Stimulated activated CD4-positive, alpha-beta T cell treated with anti-CD3 and anti-CD28 coated beads, Interleukin-12 subunit alpha, Interleukin-12 subunit beta, amount 100 ng/mL, for 24 hours (primary cell): ENCODE data around the gene MEGF11.

ENCODE experiments used
- DNase-seq, 2 experiments: peaks; one replicate each; pipeline ENCODE4 v3.0.0-alpha.2; 2020; ENCODE audit warnings: low read depth in 2 of 2

Gene MEGF11

DNA sequence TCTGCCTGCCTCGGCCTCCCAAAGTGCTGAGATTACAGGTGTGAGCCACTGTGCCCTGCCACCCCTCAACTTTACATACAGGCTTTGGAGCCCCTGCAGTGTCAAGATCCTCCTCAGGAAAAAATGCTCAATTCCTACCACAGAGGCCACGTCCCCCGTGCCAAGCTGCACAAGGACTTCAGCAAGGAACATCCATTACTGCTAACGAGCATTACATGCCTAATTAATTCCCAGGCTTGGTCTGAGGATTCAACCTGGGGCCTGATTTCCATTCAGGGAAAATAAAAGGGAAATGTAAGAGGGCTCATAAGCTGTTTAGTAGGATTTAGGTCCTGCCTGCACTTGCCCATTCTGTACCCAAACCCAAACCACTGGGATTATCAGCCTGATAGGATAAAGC lies 222.9 kb downstream of the MEGF11 start:
- no peak for DNase-seq

DNA sequence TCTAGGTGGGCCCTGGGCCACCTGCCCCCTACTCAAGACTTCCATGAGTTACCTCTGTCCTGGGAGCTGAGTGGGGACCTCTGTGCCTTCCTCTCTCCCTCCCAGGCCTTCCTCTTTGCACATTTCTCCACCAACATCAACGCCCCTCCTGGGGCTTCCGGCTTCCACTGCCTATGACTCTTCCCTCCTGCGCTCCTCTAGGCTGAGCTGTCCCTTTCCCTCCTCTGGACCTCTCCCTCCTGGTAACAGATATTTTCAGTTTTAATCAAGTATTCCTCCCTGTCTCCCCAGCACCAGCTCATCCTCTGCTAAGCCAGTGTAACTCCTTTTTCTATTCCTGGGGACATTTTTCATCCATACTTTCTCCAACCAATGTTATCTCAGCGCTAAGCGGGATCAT lies 223.9 kb downstream of the MEGF11 start:
- no peak for DNase-seq

DNA sequence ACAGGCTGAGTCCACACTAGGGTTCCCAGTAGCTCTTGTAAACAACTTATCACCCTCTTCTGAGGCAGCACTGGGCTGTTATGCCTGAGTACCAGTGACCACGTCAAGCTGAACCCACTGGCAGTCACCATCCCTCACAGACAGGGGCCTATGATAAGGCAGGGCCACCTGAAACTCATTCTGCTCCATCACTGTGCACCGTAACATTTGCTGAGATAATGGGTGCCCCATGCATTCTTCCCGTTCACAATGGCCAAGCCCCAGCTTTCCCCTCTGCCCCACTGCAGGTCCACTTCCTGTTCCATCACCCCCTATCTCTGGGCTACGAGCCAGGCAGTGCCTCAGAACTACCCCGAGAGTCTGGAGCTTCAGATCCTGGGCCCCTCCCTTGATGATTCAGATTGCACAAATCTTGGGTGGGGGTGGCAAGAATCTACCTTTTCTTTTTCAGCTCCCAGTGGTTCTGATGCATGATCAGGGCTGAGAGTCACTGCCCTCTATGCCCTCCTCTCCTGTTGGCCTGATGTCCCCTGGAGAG lies 226.2 kb downstream of the MEGF11 start:
- DNase-seq, result no peak

DNA sequence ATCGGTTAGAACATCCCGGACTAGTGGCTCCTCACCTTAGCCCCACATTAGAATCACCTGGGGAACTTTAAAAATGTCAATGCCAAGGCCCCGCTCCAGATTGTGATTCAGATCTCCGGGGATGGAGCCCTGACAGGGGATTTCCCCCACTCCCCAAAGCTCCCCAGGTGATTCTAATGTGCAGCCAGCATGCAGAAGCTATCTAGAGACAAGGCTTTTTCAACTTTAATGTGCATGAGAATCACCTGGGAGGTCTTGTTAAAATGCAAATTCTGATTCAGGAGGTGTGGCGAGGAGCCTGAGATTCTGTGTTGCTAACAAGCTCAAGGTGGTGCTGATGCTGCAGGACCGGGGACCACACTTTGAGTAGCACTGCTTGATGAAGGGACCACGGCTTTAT lies 227.6 kb downstream of the MEGF11 start:
- no peak for DNase-seq

DNA sequence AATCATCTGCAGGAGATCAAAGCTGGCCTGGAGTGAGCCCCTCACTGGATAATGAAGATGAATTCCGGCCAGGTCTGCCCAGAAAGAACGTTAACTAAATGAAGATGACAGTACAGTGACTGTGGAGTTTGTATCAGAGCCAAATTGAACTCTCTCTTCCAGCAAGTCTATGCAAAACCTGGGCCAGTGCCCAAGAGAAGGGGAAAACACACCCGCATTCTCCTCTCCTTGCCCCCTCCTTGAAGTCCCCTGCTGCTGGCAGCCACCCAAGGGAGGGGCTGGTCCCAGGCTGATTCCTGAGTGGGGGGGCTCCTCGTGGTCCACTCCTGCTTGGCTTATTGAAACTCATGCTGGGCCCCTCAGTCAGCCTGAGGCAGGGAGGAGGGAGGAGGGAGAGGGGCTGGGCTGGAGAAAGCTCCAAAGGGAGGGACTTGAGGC lies 228.5 kb downstream of the MEGF11 start:
- no peak for DNase-seq

DNA sequence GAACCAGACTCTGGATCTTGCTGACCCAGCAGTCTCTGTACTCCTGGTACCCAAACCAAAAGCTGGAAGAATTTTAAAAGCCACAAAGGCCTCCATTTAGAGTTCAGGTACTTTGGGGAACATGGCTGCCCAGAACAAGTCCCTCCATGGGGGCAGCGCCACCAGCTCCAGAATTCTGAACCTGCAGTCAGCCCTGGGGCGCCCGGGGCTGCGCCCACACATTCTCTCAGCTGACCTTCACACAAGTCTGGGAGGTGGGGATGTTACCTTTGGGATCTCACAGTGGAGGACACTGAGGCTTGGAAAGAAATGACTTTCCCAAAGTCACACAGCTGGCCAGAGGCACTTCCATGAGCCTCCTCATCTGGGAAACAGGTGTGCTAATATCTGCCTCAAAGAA lies 229.4 kb downstream of the MEGF11 start:
- no peak for DNase-seq

DNA sequence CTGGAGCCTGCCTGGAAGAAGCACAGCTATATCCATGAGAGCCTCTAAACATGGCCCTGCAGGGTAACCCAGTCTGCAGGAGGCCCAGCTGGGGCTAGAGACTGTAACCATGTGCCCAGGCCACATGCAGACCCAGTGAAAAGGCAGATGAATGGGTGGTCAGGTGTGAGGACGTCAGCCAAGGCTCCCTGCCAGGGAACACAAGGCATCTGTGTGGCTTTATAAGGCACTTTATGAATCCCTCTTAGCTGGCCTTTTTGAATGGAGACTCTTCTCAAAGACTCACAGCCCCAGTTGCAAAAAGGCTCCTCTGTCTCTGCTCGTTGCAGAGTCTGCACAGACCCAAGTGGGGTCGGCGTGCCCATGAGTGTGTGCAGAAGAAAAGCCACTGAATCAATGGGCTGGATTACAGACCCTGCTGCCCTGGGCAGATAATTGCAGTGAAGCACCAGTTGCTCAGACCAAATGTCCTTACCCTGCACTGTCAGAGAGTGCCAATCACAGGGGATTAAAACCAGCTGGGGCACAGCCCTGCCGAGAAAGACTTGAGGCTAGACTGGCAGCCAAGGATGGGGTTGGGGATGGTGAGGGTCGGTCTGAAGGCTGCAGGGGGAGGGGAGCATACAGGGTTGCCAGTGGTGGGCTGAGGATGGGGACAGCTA lies 230.1 kb downstream of the MEGF11 start:
- DNase-seq, result no peak

DNA sequence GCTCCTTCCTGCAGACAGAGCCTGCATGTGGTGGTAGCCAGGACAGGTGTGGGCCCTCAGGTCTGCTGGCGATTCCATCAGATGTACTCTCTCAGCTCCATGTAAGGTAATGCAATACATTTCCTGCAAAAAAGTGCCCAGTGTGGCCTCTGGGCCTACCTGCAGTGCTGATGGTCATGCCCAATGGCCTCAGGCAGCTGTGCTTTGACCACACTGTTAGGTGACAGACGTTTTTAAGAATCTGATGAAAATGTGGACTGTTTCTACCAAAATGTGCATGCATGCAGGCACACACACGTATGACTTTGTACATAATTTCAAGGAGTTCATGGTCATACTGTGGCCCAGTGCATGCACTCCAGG lies 231.4 kb downstream of the MEGF11 start:
- no peak for DNase-seq

DNA sequence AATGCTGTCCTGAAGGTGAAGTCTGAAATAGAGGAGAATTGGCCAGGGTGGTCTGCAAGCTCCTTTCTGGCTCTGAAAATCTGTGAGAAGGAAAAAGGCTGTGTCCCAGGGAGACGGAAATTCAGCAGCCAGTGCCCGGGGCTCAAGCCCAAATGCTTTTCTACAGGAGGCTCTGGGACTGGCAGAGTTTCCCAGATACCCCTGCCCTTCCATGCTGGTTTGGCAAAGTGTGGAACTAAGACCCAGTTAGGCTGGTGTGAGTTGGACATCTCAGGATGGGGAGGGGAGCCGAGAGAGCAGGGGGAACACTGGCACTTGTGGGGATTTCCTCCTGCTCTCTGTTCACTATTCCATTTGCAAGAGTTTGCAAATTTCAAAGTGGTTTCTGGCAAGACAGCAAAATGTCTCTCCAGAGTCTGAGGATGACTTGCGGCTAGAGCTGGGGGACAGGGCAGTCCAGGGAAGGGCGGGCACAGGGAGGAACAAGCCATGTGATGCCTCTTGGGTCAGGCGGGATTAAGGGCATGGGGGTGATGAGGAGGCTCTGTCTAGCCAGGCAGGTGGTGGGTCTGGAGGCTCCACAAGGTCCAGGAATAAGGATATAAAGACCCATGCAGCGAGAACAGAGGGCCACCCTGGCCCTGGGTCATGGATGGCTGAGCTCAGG lies 231.9 kb downstream of the MEGF11 start:
- no peak for DNase-seq

DNA sequence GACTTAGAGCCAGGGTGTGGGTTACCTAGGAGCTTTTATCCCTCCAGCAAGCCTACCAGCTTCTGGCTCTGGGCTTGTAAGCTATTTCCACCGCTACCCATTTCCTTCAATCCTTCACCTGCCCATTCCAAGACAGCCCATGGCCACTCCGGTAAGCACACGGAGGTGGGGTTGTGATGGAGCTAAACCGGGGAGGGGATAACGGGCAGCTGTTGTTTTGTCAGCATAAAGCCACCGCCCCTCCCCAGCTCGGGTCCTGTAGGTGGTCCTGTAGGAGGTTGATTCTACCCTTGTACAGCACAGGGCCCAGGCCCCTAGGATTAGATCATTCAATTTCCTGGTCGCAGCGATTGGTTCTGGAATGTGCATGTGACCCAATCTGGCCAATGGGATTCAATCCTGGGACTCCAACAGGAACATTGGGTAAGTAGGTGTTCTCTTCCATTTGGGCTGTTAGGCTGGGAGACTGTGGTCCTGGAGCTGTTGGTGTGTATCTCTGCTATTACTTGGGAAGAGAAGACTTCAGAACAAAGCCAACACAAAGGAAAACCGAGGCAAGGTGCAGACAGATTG lies 233.6 kb downstream of the MEGF11 start:
- no peak for DNase-seq

DNA sequence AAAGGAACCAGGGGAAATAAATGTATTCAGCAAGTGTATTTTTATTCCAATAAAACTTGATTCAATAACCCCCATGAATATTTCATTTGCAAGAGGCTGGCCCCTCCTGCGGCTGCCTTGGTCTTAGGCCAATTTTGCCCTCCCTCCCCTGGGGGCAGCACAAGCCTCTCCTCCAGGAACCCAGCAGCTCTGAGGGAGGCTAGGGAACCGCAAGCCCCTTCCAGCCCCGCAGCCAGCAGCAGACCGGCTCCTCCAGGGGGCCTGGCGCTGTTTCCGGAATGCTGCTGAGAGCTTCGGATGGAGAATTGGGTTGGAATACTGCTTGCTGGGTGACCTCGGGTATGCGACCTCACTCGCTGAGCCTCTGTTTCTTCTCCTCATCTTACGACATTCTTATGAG lies 234.2 kb downstream of the MEGF11 start:
- no peak for DNase-seq

DNA sequence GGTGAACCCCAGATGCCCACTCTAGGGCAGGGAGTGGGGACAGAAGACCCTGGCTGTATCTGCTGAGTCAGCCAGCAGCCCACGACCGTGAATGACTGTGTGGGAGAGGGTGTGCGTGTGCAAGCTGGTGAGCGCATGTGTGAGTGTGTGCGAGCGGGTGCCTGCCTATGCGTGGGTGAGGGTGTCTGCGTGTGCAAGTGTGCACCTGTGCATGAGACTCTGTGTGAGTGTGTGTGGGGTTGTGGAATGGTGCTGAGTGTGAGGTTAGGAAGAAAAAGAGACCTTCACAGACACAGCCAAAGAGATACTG lies 235.1 kb downstream of the MEGF11 start:
- no peak for DNase-seq

DNA sequence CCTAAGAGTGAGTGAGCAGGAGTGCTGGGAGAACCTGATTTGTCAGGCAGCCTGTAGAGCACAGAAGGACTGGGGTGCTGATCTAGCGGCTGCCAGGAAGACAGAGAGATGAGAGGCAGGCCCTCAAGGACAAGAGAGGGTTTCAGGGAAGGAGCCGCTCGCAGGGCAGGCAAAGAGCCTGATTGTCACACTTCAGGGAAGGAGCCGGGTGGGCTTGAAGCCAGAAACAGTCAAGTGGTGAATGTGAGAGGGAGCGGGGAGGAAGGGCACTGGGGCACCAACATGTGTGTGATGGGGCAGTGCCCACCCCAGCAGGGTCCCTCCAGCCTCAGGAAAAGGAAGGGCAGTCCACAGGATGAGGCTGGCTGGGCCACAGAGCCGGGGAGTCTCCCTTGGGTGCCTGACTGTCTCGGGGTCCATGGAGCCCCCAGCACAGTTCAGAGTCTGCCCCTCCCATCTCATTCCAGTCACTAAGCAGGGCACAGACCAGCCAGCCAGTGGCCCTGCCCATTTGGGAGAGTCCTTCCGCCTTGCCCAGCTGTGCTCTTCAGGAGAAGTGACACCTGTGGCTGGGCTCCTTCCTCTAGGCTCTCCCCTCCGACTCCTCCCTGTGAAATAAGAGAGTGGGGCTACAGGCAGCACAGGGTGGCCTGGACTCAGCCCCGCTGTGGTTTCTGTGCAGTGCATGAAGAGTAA lies 235.6 kb downstream of the MEGF11 start:
- DNase-seq, result no peak

DNA sequence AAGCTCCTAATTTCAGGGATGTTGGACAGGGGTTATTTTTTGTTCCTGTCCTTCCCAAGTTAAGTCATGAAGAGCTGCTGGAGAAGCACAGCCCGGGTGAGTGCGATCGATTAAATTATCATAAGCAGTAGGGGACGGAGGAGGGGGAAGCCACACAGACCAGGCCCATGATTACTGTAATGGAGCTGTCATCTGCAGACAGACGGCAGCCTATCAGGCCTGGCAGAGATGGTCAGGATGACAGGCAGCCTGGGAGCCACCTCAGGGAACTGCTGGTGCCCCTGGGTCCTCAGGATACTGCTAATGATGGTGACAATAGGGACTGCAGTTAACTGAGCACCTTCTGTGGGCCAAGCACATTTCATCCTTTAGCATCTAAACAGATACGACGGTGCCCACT lies 236.6 kb downstream of the MEGF11 start:
- no peak for DNase-seq

DNA sequence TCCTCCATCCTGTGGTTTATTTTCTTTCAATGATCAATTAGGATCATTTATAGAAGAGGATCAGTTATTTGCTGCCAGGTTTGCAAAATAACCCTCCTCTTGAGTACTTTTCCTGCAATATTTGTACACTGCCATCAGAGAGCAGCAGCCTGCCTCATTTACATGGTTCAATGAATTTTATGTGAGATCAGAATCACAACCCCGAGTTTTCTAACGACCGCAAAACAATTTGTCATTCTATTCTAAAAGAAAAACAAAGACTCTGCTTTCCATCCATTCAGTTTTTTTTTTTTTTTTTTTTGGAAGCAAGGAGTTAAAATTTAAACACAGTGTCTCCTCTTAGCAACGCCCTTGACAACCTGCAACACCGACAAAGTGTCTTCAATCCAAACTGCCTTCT lies 237.4 kb downstream of the MEGF11 start:
- DNase-seq, result no peak

DNA sequence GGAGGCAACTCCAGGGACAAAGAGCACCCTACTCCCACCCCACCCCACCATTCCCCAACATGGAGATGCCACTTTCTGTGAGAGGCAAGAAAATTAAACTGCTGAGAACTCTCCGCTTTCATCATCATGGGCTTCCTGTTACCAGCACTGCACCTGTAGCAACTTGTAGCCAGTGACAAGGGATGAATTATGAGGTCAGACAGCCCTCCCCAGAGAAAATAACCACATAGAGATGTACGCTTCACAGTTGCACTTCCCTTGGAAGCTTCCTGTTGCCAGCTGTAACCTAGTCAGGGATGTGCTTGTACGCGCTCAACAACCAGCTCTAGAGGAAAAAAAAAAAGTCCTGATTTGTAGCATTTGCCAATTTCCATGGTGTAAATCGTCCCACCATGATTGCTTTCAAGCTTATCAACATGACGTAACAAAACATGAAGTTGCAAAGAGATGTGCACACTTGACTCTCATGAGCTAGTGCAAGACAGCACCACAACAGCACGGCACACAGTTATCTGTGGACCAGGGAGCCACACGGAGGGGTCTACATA lies 238.8 kb downstream of the MEGF11 start:
- no peak for DNase-seq

DNA sequence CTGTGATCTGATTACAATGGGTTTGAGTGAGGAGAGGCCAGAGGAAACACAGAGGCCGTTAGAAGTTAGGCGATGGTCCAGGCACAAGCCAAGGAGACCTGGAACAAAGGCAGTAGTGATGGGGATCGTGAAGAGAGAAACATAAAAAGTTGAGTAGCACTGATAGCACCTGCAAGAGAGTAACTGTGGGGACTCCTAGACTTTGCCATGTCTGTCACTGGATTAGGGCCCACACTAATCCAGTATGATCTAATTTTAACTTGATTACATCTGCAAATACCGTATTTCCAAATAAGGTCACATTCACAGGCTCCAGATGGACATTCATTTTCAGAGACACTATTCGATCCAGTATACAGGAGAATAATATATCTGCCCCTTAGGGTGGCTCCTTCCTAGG lies 239.5 kb downstream of the MEGF11 start:
- no peak for DNase-seq

DNA sequence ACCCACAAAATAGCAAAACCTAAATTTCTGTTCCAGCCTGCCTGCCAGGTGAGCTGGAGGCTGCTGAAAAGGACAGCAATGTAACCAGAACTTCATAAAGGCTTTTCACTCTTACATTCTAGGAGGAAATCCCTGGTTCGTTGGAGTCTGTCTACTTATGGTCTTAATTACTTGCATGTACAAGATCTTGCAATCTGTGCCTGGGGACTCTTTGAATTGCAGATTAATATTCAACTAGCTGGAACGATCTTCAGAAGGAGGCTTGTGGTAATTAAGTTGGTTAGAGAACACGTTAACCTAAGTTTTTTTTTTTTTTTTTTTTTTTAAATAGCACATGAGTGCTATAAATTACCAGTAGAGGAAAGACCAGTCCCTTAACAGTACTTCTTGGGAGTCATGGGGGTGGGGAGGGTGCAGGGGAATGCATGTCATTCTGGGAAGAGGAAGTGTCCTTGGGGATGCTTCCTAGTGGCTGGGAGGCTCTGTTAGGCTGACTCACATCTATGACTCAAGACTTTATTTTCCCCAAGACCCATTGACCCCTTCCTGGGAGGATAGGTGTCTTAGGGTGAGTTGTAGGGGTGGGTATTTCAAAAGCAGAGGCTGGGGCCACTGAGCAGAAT lies 244.5 kb downstream of the MEGF11 start:
- no peak for DNase-seq

DNA sequence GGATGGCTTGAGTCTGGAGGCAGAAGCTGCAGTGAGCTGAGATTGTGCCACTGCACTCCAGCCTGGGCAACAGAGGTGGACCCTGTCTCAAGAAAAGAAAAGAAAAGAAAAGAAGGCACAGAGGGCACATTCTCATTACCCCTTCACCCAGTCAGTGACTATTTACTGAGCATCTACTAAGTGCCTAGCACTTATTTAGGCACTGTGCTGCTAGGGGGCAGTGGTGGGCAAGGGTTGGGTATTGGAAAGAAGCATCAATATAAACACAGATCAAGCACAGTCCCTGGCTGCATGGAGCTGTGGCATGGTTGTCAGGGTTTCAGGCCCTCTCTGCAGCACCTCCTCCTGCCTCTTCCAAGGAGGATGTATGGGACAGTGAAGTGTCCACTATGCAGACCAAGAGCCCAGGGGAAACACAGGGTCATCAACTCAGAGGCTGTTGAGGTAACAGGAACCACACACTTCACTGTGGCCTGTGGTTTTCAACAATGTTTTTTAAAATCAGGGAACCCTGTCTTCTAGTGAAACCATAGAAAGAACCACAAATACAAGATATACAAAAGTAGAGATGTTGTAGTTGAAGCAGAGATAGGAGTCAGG lies 245.8 kb downstream of the MEGF11 start:
- peak in 1 of 2 experiments; percentile 16 for DNase-seq

DNA sequence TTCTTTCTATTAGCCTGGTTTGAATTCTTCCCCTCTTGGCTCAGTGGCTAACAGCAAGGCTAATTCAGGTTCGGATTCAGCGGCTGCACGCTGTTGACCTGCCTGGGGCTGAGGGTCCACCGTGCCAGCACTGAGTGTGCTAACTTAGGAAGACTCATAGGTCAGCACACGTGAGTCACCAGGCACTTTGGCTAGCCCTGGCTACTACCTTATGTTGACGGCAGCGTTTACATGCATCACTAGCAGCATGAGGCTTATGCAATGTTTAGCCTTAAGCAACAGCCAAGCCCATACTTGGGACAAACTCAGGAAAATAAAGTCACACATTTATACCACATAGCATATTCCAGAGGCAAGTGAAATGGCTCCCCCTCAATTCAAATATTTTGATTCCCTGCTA lies 246.6 kb downstream of the MEGF11 start:
- no peak for DNase-seq

DNA sequence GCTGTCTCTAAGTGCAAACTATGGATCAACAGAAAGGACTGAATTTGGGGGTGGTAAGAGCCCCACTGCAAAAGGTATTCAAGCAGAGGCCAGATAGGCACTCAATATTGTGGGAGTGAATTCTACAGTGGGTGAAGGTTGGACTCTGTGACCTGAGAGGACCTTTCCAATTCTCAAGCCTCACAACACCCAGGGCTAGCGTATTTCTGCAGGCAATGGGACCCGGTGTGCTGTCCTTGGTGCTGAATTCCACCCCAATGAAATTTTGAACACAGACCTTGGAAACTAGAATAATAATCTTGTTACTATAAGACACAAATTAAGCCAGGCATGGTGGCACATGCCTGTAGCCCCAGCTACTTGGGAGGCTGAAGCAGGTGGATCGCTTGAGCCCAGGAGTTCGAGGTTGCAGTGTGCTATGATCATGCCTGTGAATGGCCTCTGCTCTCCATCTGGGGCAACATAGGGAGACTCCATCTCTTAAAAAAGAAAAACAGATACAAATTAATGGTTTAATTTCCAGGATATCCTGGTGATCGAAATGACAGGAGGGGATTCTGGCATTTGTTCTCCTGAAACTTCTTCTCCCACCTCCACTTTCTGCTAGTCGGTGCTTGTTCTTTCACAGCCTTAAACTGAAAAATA lies 248.8 kb downstream of the MEGF11 start:
- DNase-seq, result no peak
